A172 (cell line): ENCODE results near the gene MMP14. TPM values are rescaled to one million over a fixed set of nuclear protein-coding genes. Genes with fewer than 3 reads are reported as not detected.

Experiments used
- DNase-seq: peaks from one replicate; pipeline ENCODE4 v3.0.0-alpha.2; 2015; ENCODE audit warnings: low spot score
- total RNA-seq: library from RNA; depleted of rRNA; stranded (reverse); fragments of >200 nt; shearing (Covaris generic); gene quantifications from 2 replicates; pipeline ENCODE4 v1.2.3, GENCODE V29; 2014; rRNA removed

The MMP14 gene
- total RNA-seq, 1 experiment from 2014 or later = 82.4 TPM

GRCh38 chr14:22884076-22884737 lies 47.8 kb downstream of the MMP14 start:
- no peak for DNase-seq

GRCh38 chr14:22884738-22885523 lies 48.5 kb downstream of the MMP14 start:
- no peak for DNase-seq

GRCh38 chr14:22885975-22886374 lies 49.6 kb downstream of the MMP14 start:
- DNase-seq = no peak

GRCh38 chr14:22886500-22887259 lies 50.3 kb downstream of the MMP14 start:
- no peak for DNase-seq

GRCh38 chr14:22887260-22887989 lies 51.0 kb downstream of the MMP14 start:
- DNase-seq = no peak

GRCh38 chr14:22887990-22888378 lies 51.6 kb downstream of the MMP14 start:
- no peak for DNase-seq

- no peak for DNase-seq
Measured at GRCh38 chr14:22888662-22889061, 52.3 kb downstream of the MMP14 start.

GRCh38 chr14:22890416-22890815 lies 54.0 kb downstream of the MMP14 start:
- DNase-seq = no peak

GRCh38 chr14:22892488-22892887 lies 56.1 kb downstream of the MMP14 start:
- DNase-seq = no peak

GRCh38 chr14:22893706-22894105 lies 57.3 kb downstream of the MMP14 start:
- no peak for DNase-seq

GRCh38 chr14:22895402-22895801 lies 59.0 kb downstream of the MMP14 start:
- no peak for DNase-seq

- no peak for DNase-seq
Measured at GRCh38 chr14:22896356-22896755, 60.0 kb downstream of the MMP14 start.

GRCh38 chr14:22896760-22897159 lies 60.4 kb downstream of the MMP14 start:
- no peak for DNase-seq

- no peak for DNase-seq
Measured at GRCh38 chr14:22897357-22897756, 61.0 kb downstream of the MMP14 start.

Other genes with a start within 250 kb of the MMP14 start
- 157 and 227 TPM in 2 replicates for gene DAD1, start 247.4 kb upstream of the MMP14 start, total RNA-seq
- 11.6 and 12.5 TPM in 2 replicates for gene ABHD4, start 238.3 kb upstream of the MMP14 start, total RNA-seq
- not detected in 2 replicates for gene OR6J1, start 192.2 kb upstream of the MMP14 start, total RNA-seq
- 44.4 and 46.2 TPM in 2 replicates for gene OXA1L, start 69.9 kb upstream of the MMP14 start, total RNA-seq
- gene SLC7A7, start 21.1 kb upstream of the MMP14 start, total RNA-seq = 0.74 TPM in 1 of 2 replicates, not detected in the other
- 72.1 and 163 TPM in 2 replicates for gene MRPL52, start 6.7 kb upstream of the MMP14 start, total RNA-seq
- gene LRP10, start 35.2 kb downstream of the MMP14 start, total RNA-seq = 28.7 and 38.7 TPM in 2 replicates
- gene REM2, start 46.6 kb downstream of the MMP14 start, total RNA-seq = not detected in 2 replicates
- gene RBM23, start 82.6 kb downstream of the MMP14 start, total RNA-seq = 56.8 and 64.1 TPM in 2 replicates
- gene PRMT5, start 92.8 kb downstream of the MMP14 start, total RNA-seq = 38.6 and 181 TPM in 2 replicates
- gene HAUS4, start 120.5 kb downstream of the MMP14 start, total RNA-seq = 39.8 and 46.9 TPM in 2 replicates
- 47.5 and 65.5 TPM in 2 replicates for gene AJUBA, start 146.0 kb downstream of the MMP14 start, total RNA-seq
- 6.9 and 8.1 TPM in 2 replicates for gene C14orf93, start 173.6 kb downstream of the MMP14 start, total RNA-seq
- 219 and 225 TPM in 2 replicates for gene PSMB5, start 198.3 kb downstream of the MMP14 start, total RNA-seq
- gene PSMB11, start 205.6 kb downstream of the MMP14 start, total RNA-seq = not detected in 2 replicates
- gene CDH24, start 220.9 kb downstream of the MMP14 start, total RNA-seq = 2.8 and 4.0 TPM in 2 replicates